ENCODE results near the gene SLC25A25. TPM values are rescaled to one million over a fixed set of nuclear protein-coding genes. Genes with fewer than 3 reads are reported as not detected.

The SLC25A25 gene
- polyA plus RNA-seq, 3 donors from 2014 or later: 2.8 to 8.8 (median 4.9) TPM

- Mint-ChIP-seq H3K9me3 (no peaks in the 10 kb centered on the region), H3K36me3 (peaks cover 0 to 3% (median 0%) of the 10 kb centered on the region in 3 donors), H3K4me3 (no peak overlapping the region), H3K27ac (no peak overlapping the region), H3K27me3 (ENCODE audit: low read depth in 3 of 3) (peaks cover 3 to 5% (median 3%) of the 10 kb centered on the region in 3 donors), H3K4me1 (peaks cover 9 to 13% of the 10 kb centered on the region in 2 donors)
- DNase-seq: no peak
Measured at GRCh38 chr9:128120061-128120740, 52.2 kb downstream of the SLC25A25 start.

- Mint-ChIP-seq H3K27me3 (ENCODE audit: low read depth in 3 of 3) (peaks cover 4 to 5% (median 5%) of the 10 kb centered on the region in 3 donors), H3K27ac (peak overlapping the region in 1 of 6 donors; percentile 17), H3K4me3 (no peak overlapping the region), H3K9me3 (no peaks in the 10 kb centered on the region), H3K4me1 (peaks cover 16 to 20% of the 10 kb centered on the region in 2 donors), H3K36me3 (peaks cover 0 to 3% (median 0%) of the 10 kb centered on the region in 3 donors)
- DNase-seq: no peak
Measured at GRCh38 chr9:128120741-128121465, 52.9 kb downstream of the SLC25A25 start.

- DNase-seq: no peak
- peaks cover 0 to 3% (median 0%) of the 10 kb centered on the region in 3 donors for H3K36me3 Mint-ChIP-seq
- H3K4me1 Mint-ChIP-seq: peaks cover 22 to 26% of the 10 kb centered on the region in 2 donors
- peaks cover 4 to 5% (median 5%) of the 10 kb centered on the region in 3 donors for H3K27me3 Mint-ChIP-seq (ENCODE audit: low read depth in 3 of 3)
- H3K27ac Mint-ChIP-seq: peak overlapping the region in 1 of 6 donors; percentile 17
- no peak overlapping the region for H3K4me3 Mint-ChIP-seq
- no peaks in the 10 kb centered on the region for H3K9me3 Mint-ChIP-seq
Measured at GRCh38 chr9:128121466-128121810, 53.4 kb downstream of the SLC25A25 start.

- H3K4me1 Mint-ChIP-seq: peaks cover 22 to 27% of the 10 kb centered on the region in 2 donors
- no peak overlapping the region for H3K27ac Mint-ChIP-seq
- H3K36me3 Mint-ChIP-seq: peaks cover 0 to 3% (median 0%) of the 10 kb centered on the region in 3 donors
- H3K4me3 Mint-ChIP-seq: no peak overlapping the region
- peaks cover 4 to 5% (median 5%) of the 10 kb centered on the region in 3 donors for H3K27me3 Mint-ChIP-seq (ENCODE audit: low read depth in 3 of 3)
- no peak for DNase-seq
- H3K9me3 Mint-ChIP-seq: no peaks in the 10 kb centered on the region
Measured at GRCh38 chr9:128121924-128122808, 54.1 kb downstream of the SLC25A25 start.

- peaks cover 20 to 22% of the 10 kb centered on the region in 2 donors for H3K4me1 Mint-ChIP-seq
- peaks cover 2 to 5% (median 3%) of the 10 kb centered on the region in 3 donors for H3K27me3 Mint-ChIP-seq (ENCODE audit: low read depth in 3 of 3)
- H3K9me3 Mint-ChIP-seq: no peaks in the 10 kb centered on the region
- H3K36me3 Mint-ChIP-seq: no peaks in the 10 kb centered on the region
- DNase-seq: no peak
- H3K27ac Mint-ChIP-seq: no peak overlapping the region
- H3K4me3 Mint-ChIP-seq: no peak overlapping the region
Measured at GRCh38 chr9:128122809-128123175, 54.8 kb downstream of the SLC25A25 start.

- Mint-ChIP-seq H3K27me3 (ENCODE audit: low read depth in 3 of 3) (peaks cover 5 to 9% (median 6%) of the 10 kb centered on the region in 3 donors), H3K4me3 (no peak overlapping the region), H3K27ac (no peak overlapping the region), H3K9me3 (no peaks in the 10 kb centered on the region), H3K36me3 (no peaks in the 10 kb centered on the region), H3K4me1 (peaks cover 23 to 26% of the 10 kb centered on the region in 2 donors)
- DNase-seq: no peak
Measured at GRCh38 chr9:128123451-128124080, 55.5 kb downstream of the SLC25A25 start.

- DNase-seq: no peak
- Mint-ChIP-seq H3K4me1 (peaks cover 29 to 33% of the 10 kb centered on the region in 2 donors), H3K4me3 (peak overlapping the region in 2 of 5 donors; percentile 8 to 35), H3K27me3 (ENCODE audit: low read depth in 3 of 3) (peaks cover 5 to 13% (median 9%) of the 10 kb centered on the region in 3 donors), H3K27ac (no peak overlapping the region), H3K9me3 (no peaks in the 10 kb centered on the region), H3K36me3 (no peaks in the 10 kb centered on the region)
Measured at GRCh38 chr9:128124451-128124850, 56.4 kb downstream of the SLC25A25 start.

- H3K36me3 Mint-ChIP-seq: no peaks in the 10 kb centered on the region
- DNase-seq: no peak
Measured at GRCh38 chr9:128124873-128125579, 57.0 kb downstream of the SLC25A25 start.

GRCh38 chr9:128125580-128126354 is 57.7 kb downstream of the SLC25A25 start:
- Mint-ChIP-seq H3K36me3 (no peaks in the 10 kb centered on the region), H3K9me3 (no peaks in the 10 kb centered on the region), H3K4me1 (peaks cover 34 to 42% of the 10 kb centered on the region in 2 donors), H3K27ac (peak overlapping the region; percentile 36 to 85 (median 48)), H3K27me3 (ENCODE audit: low read depth in 3 of 3) (peaks cover 7 to 13% (median 9%) of the 10 kb centered on the region in 3 donors), H3K4me3 (peak overlapping the region; percentile 70 to 86 (median 83))
- DNase-seq: no peak

More at GRCh38 chr9:128124873-128125579, 57.0 kb downstream of the SLC25A25 start:
- peak overlapping the region; percentile 14 to 76 (median 38) for H3K4me3 Mint-ChIP-seq
- peaks cover 6 to 13% (median 9%) of the 10 kb centered on the region in 3 donors for H3K27me3 Mint-ChIP-seq (ENCODE audit: low read depth in 3 of 3)
- peak overlapping the region in 1 of 6 donors; percentile 48 for H3K27ac Mint-ChIP-seq
- peaks cover 34 to 39% of the 10 kb centered on the region in 2 donors for H3K4me1 Mint-ChIP-seq
- H3K9me3 Mint-ChIP-seq: no peaks in the 10 kb centered on the region

- H3K36me3 Mint-ChIP-seq: no peaks in the 10 kb centered on the region
- H3K9me3 Mint-ChIP-seq: no peaks in the 10 kb centered on the region
- peak within 1 kb of the TSS; percentile 97 to 99 (median 98) for H3K27ac Mint-ChIP-seq
- H3K4me1 Mint-ChIP-seq: peaks cover 34 to 42% of the 10 kb centered on the region in 2 donors
- H3K27me3 Mint-ChIP-seq (ENCODE audit: low read depth in 3 of 3): peaks cover 7 to 17% (median 9%) of the 10 kb centered on the region in 3 donors
- peak within 1 kb of the TSS; percentile 95 to 99 (median 99) for H3K4me3 Mint-ChIP-seq
- DNase-seq: peak; percentile 84 to 87 (median 86)
Measured at GRCh38 chr9:128127568-128127989, 59.5 kb downstream of the SLC25A25 start, which contains the start of gene PTGES2. PTGES2 (minus strand) TSS chr9:128127729; CDS start chr9:128127717, 12 bp downstream.

- Mint-ChIP-seq H3K9me3 (no peaks in the 10 kb centered on the region), H3K27ac (peak overlapping the region; percentile 97 to 99 (median 98)), H3K4me1 (peaks cover 34 to 42% of the 10 kb centered on the region in 2 donors), H3K27me3 (ENCODE audit: low read depth in 3 of 3) (peaks cover 7 to 17% (median 9%) of the 10 kb centered on the region in 3 donors), H3K4me3 (peak overlapping the region; percentile 95 to 99 (median 99)), H3K36me3 (no peaks in the 10 kb centered on the region)
- peak; percentile 91 to 94 (median 93) for DNase-seq
Measured at GRCh38 chr9:128127990-128128835, 60.2 kb downstream of the SLC25A25 start.
